ENCODE measurements around the gene LRMDA. TPM values are rescaled to one million over a fixed set of nuclear protein-coding genes. Genes with fewer than 3 reads are reported as not detected.

LRMDA gene
- total RNA-seq, 1 experiment from 2014 or later = 1.2 TPM

GRCh38 chr10:75417522-75417927, 13.9 kb upstream of the LRMDA start:
- ATAC-seq = peak; percentile 80
- no peaks in the 10 kb centered on the region for H4K20me1 ChIP-seq (ENCODE audit: low read length)
- H3K9me3 ChIP-seq (ENCODE audit: low read length) = no peaks in the 10 kb centered on the region
- no peaks in the 10 kb centered on the region for H3K79me2 ChIP-seq (ENCODE audit: low read length)
- ChIA-PET POLR2A (ENCODE audit: unreplicated experiment) (no interaction called here), CTCF (interaction anchor here (0.6 to 0.7 kb wide), 3 partner anchors 32 to 158 kb away, joined by 3 to 7 read pairs (median 3); no protein-coding TSS in a partner anchor)
- H3K9me2 ChIP-seq (replicated peaks; ENCODE audit: low read length) = no peaks in the 10 kb centered on the region; the same call in 1 of the 2 replicates
- no peak overlapping the region for H3K4me3 ChIP-seq (ENCODE audit: low read length)
- H3K9ac ChIP-seq (ENCODE audit: low read length) = no peak overlapping the region
- H2AFZ ChIP-seq (ENCODE audit: low read length) = no peak overlapping the region
- peak overlapping the region; percentile 13 for H3K4me2 ChIP-seq (ENCODE audit: low read length)
- no peak overlapping the region for H3K27ac ChIP-seq (ENCODE audit: low read length)
- peaks cover 15% of the 10 kb centered on the region; the same call in 1 of the 2 replicates for H3K27me3 ChIP-seq (ENCODE audit: low read length)
- no peaks in the 10 kb centered on the region for H3F3A ChIP-seq (ENCODE audit: low read length, unreplicated experiment)
- H3K36me3 ChIP-seq (ENCODE audit: low read depth, low read length) = no peaks in the 10 kb centered on the region
- H3K4me1 ChIP-seq (ENCODE audit: insufficient read depth, low read length) = peaks cover 11% of the 10 kb centered on the region
- peak; percentile 69 for DNase-seq
- no peak for TF ChIP-seq EZH2phosphoT487 (IDR thresholded peaks at IDR 0.05; ENCODE audit: borderline replicate concordance, low read length)
- no peak for TF ChIP-seq CTCF (conservative IDR thresholded peaks at IDR 0.05; ENCODE audit: low read depth, low read length)
- TF ChIP-seq EZH2 (IDR thresholded peaks at IDR 0.05; ENCODE audit: low read length, unreplicated experiment) = no peak
- no TSS peak for BruUV-seq (replicated peaks)
- intact Hi-C loops (cut with micrococcal nuclease) = loop anchor here (5.0 kb wide), 1 partner anchor 50 kb away; no protein-coding TSS in a partner anchor

- TF ChIP-seq EZH2 (IDR thresholded peaks at IDR 0.05; ENCODE audit: low read length, unreplicated experiment) (no peak), EZH2phosphoT487 (IDR thresholded peaks at IDR 0.05; ENCODE audit: borderline replicate concordance, low read length) (no peak), CTCF (conservative IDR thresholded peaks at IDR 0.05; ENCODE audit: low read depth, low read length) (no peak)
- no peaks in the 10 kb centered on the region for H3F3A ChIP-seq (ENCODE audit: low read length, unreplicated experiment)
- H3K79me2 ChIP-seq (ENCODE audit: low read length) = no peaks in the 10 kb centered on the region
- H3K4me1 ChIP-seq (ENCODE audit: insufficient read depth, low read length) = peaks cover 11% of the 10 kb centered on the region
- DNase-seq (no peak), ATAC-seq (no peak)
- no peaks in the 10 kb centered on the region for H3K36me3 ChIP-seq (ENCODE audit: low read depth, low read length)
- H3K9me2 ChIP-seq (replicated peaks; ENCODE audit: low read length) = no peaks in the 10 kb centered on the region; the same call in 1 of the 2 replicates
- H3K9ac ChIP-seq (ENCODE audit: low read length) = no peak overlapping the region
- no peaks in the 10 kb centered on the region for H3K9me3 ChIP-seq (ENCODE audit: low read length)
- CTCF ChIA-PET = interaction anchor here (0.6 kb wide), 1 partner anchor 31 kb away, joined by 7 read pairs; no protein-coding TSS in a partner anchor
- no peak overlapping the region for H3K27ac ChIP-seq (ENCODE audit: low read length)
- no peak overlapping the region for H3K4me2 ChIP-seq (ENCODE audit: low read length)
- peaks cover 9% of the 10 kb centered on the region; the same call in 1 of the 2 replicates for H3K27me3 ChIP-seq (ENCODE audit: low read length)
- intact Hi-C loops (cut with micrococcal nuclease) = loop anchor here (5.0 kb wide), 1 partner anchor 49 kb away; no protein-coding TSS in a partner anchor
- BruUV-seq (replicated peaks) = no TSS peak
- no peaks in the 10 kb centered on the region for H4K20me1 ChIP-seq (ENCODE audit: low read length)
- no peak overlapping the region for H2AFZ ChIP-seq (ENCODE audit: low read length)
- POLR2A ChIA-PET (ENCODE audit: unreplicated experiment) = no interaction called here
- no peak overlapping the region for H3K4me3 ChIP-seq (ENCODE audit: low read length)
Observed at GRCh38 chr10:75418293-75418692, 13.1 kb upstream of the LRMDA start.

- Histone ChIP-seq H3K4me3 (ENCODE audit: low read length) (no peak overlapping the region), H3K27ac (ENCODE audit: low read length) (no peak overlapping the region), H3K4me1 (ENCODE audit: insufficient read depth, low read length) (peaks cover 11% of the 10 kb centered on the region), H2AFZ (ENCODE audit: low read length) (no peak overlapping the region), H3F3A (ENCODE audit: low read length, unreplicated experiment) (no peaks in the 10 kb centered on the region), H3K27me3 (ENCODE audit: low read length) (peaks cover 5% of the 10 kb centered on the region; the same call in 1 of the 2 replicates), H3K4me2 (ENCODE audit: low read length) (no peak overlapping the region), H3K9me3 (ENCODE audit: low read length) (no peaks in the 10 kb centered on the region), H3K36me3 (ENCODE audit: low read depth, low read length) (no peaks in the 10 kb centered on the region), H3K9me2 (replicated peaks; ENCODE audit: low read length) (no peaks in the 10 kb centered on the region; the same call in 1 of the 2 replicates), H4K20me1 (ENCODE audit: low read length) (no peaks in the 10 kb centered on the region), H3K79me2 (ENCODE audit: low read length) (no peaks in the 10 kb centered on the region), H3K9ac (ENCODE audit: low read length) (no peak overlapping the region)
- POLR2A ChIA-PET (ENCODE audit: unreplicated experiment) = no interaction called here
- ATAC-seq (no peak), DNase-seq (no peak)
- BruUV-seq (replicated peaks) = no TSS peak
- intact Hi-C loops (cut with micrococcal nuclease) = loop anchor here (5.0 kb wide), 1 partner anchor 49 kb away; no protein-coding TSS in a partner anchor
- no peak for TF ChIP-seq EZH2 (IDR thresholded peaks at IDR 0.05; ENCODE audit: low read length, unreplicated experiment)
- no peak for TF ChIP-seq CTCF (conservative IDR thresholded peaks at IDR 0.05; ENCODE audit: low read depth, low read length)
- no peak for TF ChIP-seq EZH2phosphoT487 (IDR thresholded peaks at IDR 0.05; ENCODE audit: borderline replicate concordance, low read length)
- CTCF ChIA-PET = no interaction called here
Observed at GRCh38 chr10:75418712-75419111, 12.7 kb upstream of the LRMDA start.
